GM12874 (cell line): ENCODE results near the gene FIBP.

Source experiments
- TF ChIP-seq, protein P1 (sequence below): IDR thresholded peaks from 2 replicates; pipeline ENCODE4 v1.5.1; 2011; ENCODE audit warnings: low read depth, mild to moderate bottlenecking, control low read depth, low read length, moderate library complexity; ENCODE audit not compliant: insufficient read depth

Gene FIBP

GRCh38 chr11:65844231-65844872, 43.9 kb downstream of the FIBP start:
- TF ChIP-seq, protein P1, sequence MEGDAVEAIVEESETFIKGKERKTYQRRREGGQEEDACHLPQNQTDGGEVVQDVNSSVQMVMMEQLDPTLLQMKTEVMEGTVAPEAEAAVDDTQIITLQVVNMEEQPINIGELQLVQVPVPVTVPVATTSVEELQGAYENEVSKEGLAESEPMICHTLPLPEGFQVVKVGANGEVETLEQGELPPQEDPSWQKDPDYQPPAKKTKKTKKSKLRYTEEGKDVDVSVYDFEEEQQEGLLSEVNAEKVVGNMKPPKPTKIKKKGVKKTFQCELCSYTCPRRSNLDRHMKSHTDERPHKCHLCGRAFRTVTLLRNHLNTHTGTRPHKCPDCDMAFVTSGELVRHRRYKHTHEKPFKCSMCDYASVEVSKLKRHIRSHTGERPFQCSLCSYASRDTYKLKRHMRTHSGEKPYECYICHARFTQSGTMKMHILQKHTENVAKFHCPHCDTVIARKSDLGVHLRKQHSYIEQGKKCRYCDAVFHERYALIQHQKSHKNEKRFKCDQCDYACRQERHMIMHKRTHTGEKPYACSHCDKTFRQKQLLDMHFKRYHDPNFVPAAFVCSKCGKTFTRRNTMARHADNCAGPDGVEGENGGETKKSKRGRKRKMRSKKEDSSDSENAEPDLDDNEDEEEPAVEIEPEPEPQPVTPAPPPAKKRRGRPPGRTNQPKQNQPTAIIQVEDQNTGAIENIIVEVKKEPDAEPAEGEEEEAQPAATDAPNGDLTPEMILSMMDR: no peak

DNA sequence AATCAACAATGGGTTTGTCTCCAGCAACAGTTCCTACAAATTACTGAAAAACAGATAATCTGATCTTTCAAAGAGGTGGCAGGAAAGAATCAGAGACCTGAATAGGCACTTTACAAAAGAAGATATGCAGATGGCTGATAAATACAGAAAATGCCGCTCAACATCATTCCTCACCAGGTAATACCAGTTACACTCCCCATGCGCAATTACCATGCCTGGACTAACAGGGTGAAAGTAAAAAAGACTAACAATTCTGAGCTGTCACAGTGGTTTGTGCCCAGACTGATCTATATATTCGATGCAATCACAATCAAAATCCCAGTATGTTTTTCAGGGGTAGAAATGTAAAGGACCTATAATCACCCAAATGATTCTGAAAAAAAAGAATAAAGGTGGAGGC, 44.5 kb downstream of the FIBP start:
- TF ChIP-seq, protein P1: no peak

- TF ChIP-seq, protein P1: no peak
Measured at GRCh38 chr11:65842144-65842543, 46.1 kb downstream of the FIBP start.

- TF ChIP-seq, protein P1: no peak
Measured at GRCh38 chr11:65834202-65834601, 54.1 kb downstream of the FIBP start.
